Fibroblast of peridontal ligament (primary cell): ENCODE measurements around the gene CAB39.
A peak's percentile ranks its signal among the peaks of the same experiment; 100 is the strongest.

Experiments used
- DNase-seq: peaks from one replicate; pipeline ENCODE4 v3.0.0-alpha.2; 2010; ENCODE audit errors: extremely low read depth

CAB39 gene

GRCh38 chr2:230784795-230785194, 72.2 kb downstream of the CAB39 start:
- DNase-seq, result no peak

GRCh38 chr2:230785346-230785745, 72.7 kb downstream of the CAB39 start:
- DNase-seq, result no peak

GRCh38 chr2:230787101-230787500, 74.5 kb downstream of the CAB39 start:
- DNase-seq, result no peak

GRCh38 chr2:230788554-230789175, 76.0 kb downstream of the CAB39 start:
- no peak for DNase-seq

- peak; percentile 46 for DNase-seq
Observed at GRCh38 chr2:230790981-230791380, 78.3 kb downstream of the CAB39 start.

GRCh38 chr2:230793572-230794359, 81.1 kb downstream of the CAB39 start:
- peak; percentile 100 for DNase-seq

GRCh38 chr2:230794497-230794896, 81.9 kb downstream of the CAB39 start:
- no peak for DNase-seq

- peak; percentile 61 for DNase-seq
Observed at GRCh38 chr2:230795856-230796255, 83.2 kb downstream of the CAB39 start.

GRCh38 chr2:230796280-230796862, 83.7 kb downstream of the CAB39 start:
- peak; percentile 74 for DNase-seq

GRCh38 chr2:230797515-230798495, 85.2 kb downstream of the CAB39 start:
- no peak for DNase-seq

- peak; percentile 74 for DNase-seq
Observed at GRCh38 chr2:230798769-230799399, 86.2 kb downstream of the CAB39 start.

- no peak for DNase-seq
Observed at GRCh38 chr2:230805353-230806017, 92.8 kb downstream of the CAB39 start.

- DNase-seq, result no peak
Observed at GRCh38 chr2:230807729-230808128, 95.1 kb downstream of the CAB39 start.

- DNase-seq, result no peak
Observed at GRCh38 chr2:230809015-230809414, 96.4 kb downstream of the CAB39 start.

- no peak for DNase-seq
Observed at GRCh38 chr2:230809677-230810251, 97.1 kb downstream of the CAB39 start.

- no peak for DNase-seq
Observed at GRCh38 chr2:230811508-230811907, 98.9 kb downstream of the CAB39 start.

- DNase-seq, result peak; percentile 15
Observed at GRCh38 chr2:230812033-230812432, 99.4 kb downstream of the CAB39 start.

- DNase-seq, result peak; percentile 51
Observed at GRCh38 chr2:230814616-230815015, 102.0 kb downstream of the CAB39 start.

GRCh38 chr2:230815088-230815487, 102.4 kb downstream of the CAB39 start:
- no peak for DNase-seq

GRCh38 chr2:230816735-230817134, 104.1 kb downstream of the CAB39 start:
- no peak for DNase-seq
